HG02678 (cell line): ENCODE data around the gene CPT1A.

Experiments used
- ATAC-seq: cut with Tn5 transposase; IDR thresholded peaks from one replicate; pipeline ENCODE4 v1.9.1; 2021; ENCODE audit warnings: mild to moderate bottlenecking, moderate library complexity; ENCODE audit not compliant: unreplicated experiment

Gene CPT1A

GRCh38 chr11:68804786-68805185 is 36.9 kb downstream of the CPT1A start:
- ATAC-seq: no peak

- no peak for ATAC-seq
Measured at GRCh38 chr11:68803766-68804165, 38.0 kb downstream of the CPT1A start.

GRCh38 chr11:68798221-68798813 is 43.4 kb downstream of the CPT1A start:
- ATAC-seq: no peak

- no peak for ATAC-seq
Measured at GRCh38 chr11:68796801-68797200, 44.9 kb downstream of the CPT1A start.

- no peak for ATAC-seq
Measured at GRCh38 chr11:68792400-68792966, 49.2 kb downstream of the CPT1A start.

- no peak for ATAC-seq
Measured at GRCh38 chr11:68784653-68785052, 57.1 kb downstream of the CPT1A start.

- ATAC-seq: no peak
Measured at GRCh38 chr11:68783216-68783821, 58.4 kb downstream of the CPT1A start.

- ATAC-seq: no peak
Measured at GRCh38 chr11:68782711-68783110, 59.0 kb downstream of the CPT1A start.

- ATAC-seq: no peak
Measured at GRCh38 chr11:68780829-68781228, 60.9 kb downstream of the CPT1A start.

GRCh38 chr11:68778205-68778604 is 63.5 kb downstream of the CPT1A start:
- no peak for ATAC-seq

GRCh38 chr11:68776442-68777235 is 65.1 kb downstream of the CPT1A start:
- no peak for ATAC-seq

GRCh38 chr11:68775951-68776388 is 65.7 kb downstream of the CPT1A start:
- ATAC-seq: no peak

GRCh38 chr11:68774194-68774585 is 67.5 kb downstream of the CPT1A start:
- ATAC-seq: no peak

GRCh38 chr11:68773521-68774193 is 68.1 kb downstream of the CPT1A start:
- ATAC-seq: no peak

- ATAC-seq: no peak
Measured at GRCh38 chr11:68772936-68773335, 68.8 kb downstream of the CPT1A start.

GRCh38 chr11:68770781-68771180 is 70.9 kb downstream of the CPT1A start:
- no peak for ATAC-seq

- ATAC-seq: no peak
Measured at GRCh38 chr11:68767672-68768071, 74.0 kb downstream of the CPT1A start.

GRCh38 chr11:68766786-68767185 is 74.9 kb downstream of the CPT1A start:
- no peak for ATAC-seq

GRCh38 chr11:68764746-68765145 is 77.0 kb downstream of the CPT1A start:
- no peak for ATAC-seq

GRCh38 chr11:68763926-68764657 is 77.6 kb downstream of the CPT1A start:
- no peak for ATAC-seq
